SK-N-SH treated with all-trans-retinoic acid at 6 μM for 48 hours (cell line): ENCODE data around the gene SLX4IP.

Experiments
- ATAC-seq: fragments of 200-7000 bp; cut with Tn5 transposase; 3 replicates; pipeline ENCODE4 v1.9.1; 2020; ENCODE audit warnings: mild to moderate bottlenecking, moderate library complexity
- ARNTL ChIP-seq: fragments of 450-650 bp; formaldehyde crosslinking; IDR thresholded peaks from 2 replicates; pipeline ENCODE4 v1.5.0; 2020; ENCODE audit warnings: low read depth, mild to moderate bottlenecking, moderate library complexity, borderline replicate concordance
- BACH2 ChIP-seq: fragments of 250-450 bp; sonication (Bioruptor Pico); IDR thresholded peaks from 2 replicates; pipeline ENCODE4 v1.9.0; 2021; ENCODE audit warnings: mild to moderate bottlenecking, borderline replicate concordance
- CREB5 ChIP-seq: fragments of 250-450 bp; sonication (Bioruptor Pico); IDR thresholded peaks from 2 replicates; pipeline ENCODE4 v1.5.1; 2020; ENCODE audit warnings: low read depth, mild to moderate bottlenecking, moderate library complexity
- CSDC2 ChIP-seq: fragments of 250-450 bp; sonication (Bioruptor Pico); IDR thresholded peaks from 2 replicates; pipeline ENCODE4 v1.5.0; 2020; ENCODE audit warnings: mild to moderate bottlenecking, moderate library complexity
- CSRNP3 ChIP-seq: fragments of 250-450 bp; sonication (Bioruptor Pico); IDR thresholded peaks from 2 replicates; pipeline ENCODE4 v1.5.1; 2021; ENCODE audit warnings: mild to moderate bottlenecking, moderate library complexity
- ESRRG ChIP-seq: fragments of 250-450 bp; sonication (Bioruptor Pico); IDR thresholded peaks from 2 replicates; pipeline ENCODE4 v1.6.1; 2021; ENCODE audit warnings: mild to moderate bottlenecking
- GLIS3 ChIP-seq: fragments of 250-450 bp; sonication (Bioruptor Pico); IDR thresholded peaks from 2 replicates; pipeline ENCODE4 v1.5.0; 2020; ENCODE audit warnings: mild to moderate bottlenecking, moderate library complexity
- ISL1 ChIP-seq: fragments of 250-450 bp; sonication (Bioruptor Pico); IDR thresholded peaks from 2 replicates; pipeline ENCODE4 v2.1.2; 2022; ENCODE audit warnings: mild to moderate bottlenecking, moderate library complexity
- OSR1 ChIP-seq: fragments of 250-450 bp; sonication (Bioruptor Pico); IDR thresholded peaks from 2 replicates; pipeline ENCODE4 v1.8.0; 2022; ENCODE audit warnings: moderate library complexity, mild to moderate bottlenecking, inconsistent platforms
- PATZ1 ChIP-seq: fragments of 250-450 bp; sonication (Bioruptor Pico); IDR thresholded peaks from 2 replicates; pipeline ENCODE4 v1.8.0; 2020; ENCODE audit warnings: mild to moderate bottlenecking, moderate library complexity, borderline replicate concordance
- PPARA ChIP-seq: fragments of 250-450 bp; sonication (Bioruptor Pico); IDR thresholded peaks from 2 replicates; pipeline ENCODE4 v1.5.0; 2020; ENCODE audit warnings: mild to moderate bottlenecking, borderline replicate concordance
- RARB ChIP-seq: fragments of 250-450 bp; sonication (Bioruptor Pico); IDR thresholded peaks from 2 replicates; pipeline ENCODE4 v1.8.0; 2021; ENCODE audit warnings: mild to moderate bottlenecking, moderate library complexity
- SNAI2 ChIP-seq: fragments of 250-450 bp; sonication (Bioruptor Pico); IDR thresholded peaks from 2 replicates; pipeline ENCODE4 v1.5.0; 2020; ENCODE audit warnings: mild to moderate bottlenecking, moderate library complexity
- TOX ChIP-seq: fragments of 250-450 bp; sonication (Bioruptor Pico); IDR thresholded peaks from 2 replicates; pipeline ENCODE4 v1.8.0; 2021; ENCODE audit warnings: mild to moderate bottlenecking, moderate library complexity, borderline replicate concordance
- ZC3H10 ChIP-seq: fragments of 250-450 bp; sonication (Bioruptor Pico); IDR thresholded peaks from 2 replicates; pipeline ENCODE4 v1.5.1; 2021; ENCODE audit warnings: mild to moderate bottlenecking, moderate library complexity
- ZFP30 ChIP-seq: fragments of 450-650 bp; formaldehyde crosslinking; IDR thresholded peaks from 2 replicates; pipeline ENCODE4 v1.5.0; 2022; ENCODE audit warnings: mild to moderate bottlenecking, moderate library complexity
- ZNF565 ChIP-seq: fragments of 450-650 bp; formaldehyde crosslinking; conservative IDR thresholded peaks from 2 replicates; pipeline ENCODE4 v1.5.0; 2020; ENCODE audit warnings: low read depth, mild to moderate bottlenecking, moderate library complexity
- ZNF70 ChIP-seq: fragments of 450-650 bp; formaldehyde crosslinking; IDR thresholded peaks from 2 replicates; pipeline ENCODE4 v1.5.0; 2020; ENCODE audit warnings: mild to moderate bottlenecking, moderate library complexity
- ZNF8 ChIP-seq: fragments of 450-650 bp; formaldehyde crosslinking; IDR thresholded peaks from 2 replicates; pipeline ENCODE4 v1.5.0; 2020; ENCODE audit warnings: mild to moderate bottlenecking, moderate library complexity

Gene SLX4IP

GRCh38 chr20:10511509-10512251 lies 76.6 kb downstream of the SLX4IP start (continued):
- TF ChIP-seq CSRNP3 (CRISPR knock-in tag) (no peak), CSDC2 (no peak)

- no peak for TF ChIP-seq BACH2 (CRISPR knock-in tag)
- no peak for TF ChIP-seq RARB (CRISPR knock-in tag)
- TF ChIP-seq GLIS3 (CRISPR knock-in tag), result no peak
- no peak for TF ChIP-seq CSDC2
- no peak for TF ChIP-seq ZNF70 (CRISPR knock-in tag)
- no peak for TF ChIP-seq ZC3H10 (CRISPR knock-in tag)
- no peak for TF ChIP-seq SNAI2 (CRISPR knock-in tag)
- no peak for TF ChIP-seq ZNF565 (CRISPR knock-in tag)
- no peak for TF ChIP-seq ZNF8 (CRISPR knock-in tag)
- no peak for TF ChIP-seq PATZ1 (CRISPR knock-in tag)
- no peak for TF ChIP-seq ZFP30 (CRISPR knock-in tag)
- TF ChIP-seq PPARA (CRISPR knock-in tag), result no peak
- TF ChIP-seq ARNTL (CRISPR knock-in tag), result no peak
- no peak for ATAC-seq
Observed at GRCh38 chr20:10513061-10513460, 78.0 kb downstream of the SLX4IP start.

GRCh38 chr20:10513931-10514575 lies 78.9 kb downstream of the SLX4IP start:
- TF ChIP-seq PPARA (CRISPR knock-in tag) (no peak), OSR1 (CRISPR knock-in tag) (no peak), ZNF8 (CRISPR knock-in tag) (no peak), ISL1 (CRISPR knock-in tag) (no peak), SNAI2 (CRISPR knock-in tag) (no peak), TOX (CRISPR knock-in tag) (no peak), ESRRG (CRISPR knock-in tag) (no peak), CREB5 (CRISPR knock-in tag) (no peak), ARNTL (CRISPR knock-in tag) (no peak), GLIS3 (CRISPR knock-in tag) (no peak), RARB (CRISPR knock-in tag) (no peak)
- peak; percentile 23 for ATAC-seq

- no peak for ATAC-seq
- no peak for TF ChIP-seq BACH2 (CRISPR knock-in tag)
- no peak for TF ChIP-seq ARNTL (CRISPR knock-in tag)
- TF ChIP-seq RARB (CRISPR knock-in tag), result no peak
- TF ChIP-seq CSDC2, result no peak
- no peak for TF ChIP-seq ZNF8 (CRISPR knock-in tag)
- TF ChIP-seq PPARA (CRISPR knock-in tag), result no peak
- TF ChIP-seq SNAI2 (CRISPR knock-in tag), result no peak
- TF ChIP-seq ZC3H10 (CRISPR knock-in tag), result no peak
- TF ChIP-seq ZFP30 (CRISPR knock-in tag), result no peak
- TF ChIP-seq GLIS3 (CRISPR knock-in tag), result no peak
- no peak for TF ChIP-seq ZNF70 (CRISPR knock-in tag)
- TF ChIP-seq ESRRG (CRISPR knock-in tag), result no peak
- TF ChIP-seq ISL1 (CRISPR knock-in tag), result no peak
Observed at GRCh38 chr20:10516529-10516928, 81.4 kb downstream of the SLX4IP start.
